Colonic mucosa (tissue), 4 donors: ENCODE measurements around the gene SAMSN1. TPM values are rescaled to one million over a fixed set of nuclear protein-coding genes. Genes with fewer than 3 reads are reported as not detected.

Experiments
- DNase-seq: peaks from one replicate; pipeline ENCODE4 v3.0.0-alpha.2; 2020
- H3K27ac ChIP-seq: fragments of 200-600 bp; one replicate; pipeline ENCODE4 v1.8.0; 2021
- H3K27me3 ChIP-seq: fragments of 200-600 bp; one replicate; pipeline ENCODE4 v1.8.0; 2021
- H3K36me3 ChIP-seq: fragments of 200-600 bp; one replicate; pipeline ENCODE4 v1.8.0; 2021
- H3K4me1 ChIP-seq: fragments of 200-600 bp; one replicate; pipeline ENCODE4 v1.8.0; 2021; ENCODE audit warnings: mild to moderate bottlenecking
- H3K4me3 ChIP-seq: fragments of 200-600 bp; one replicate; pipeline ENCODE4 v1.8.0; 2021
- H3K9ac ChIP-seq, 2 donors: one replicate each; pipeline ENCODE4 v1.7.0; 2013; ENCODE audit warnings: control low read depth in 2 of 2, low read depth in 2 of 2, low read length in 2 of 2
- H3K9me3 ChIP-seq: fragments of 200-600 bp; one replicate; pipeline ENCODE4 v1.8.0; 2021
- CTCF ChIP-seq: fragments of 200-600 bp; IDR thresholded peaks from one replicate; pipeline ENCODE4 v1.8.0; 2022; ENCODE audit warnings: antibody characterized with exemption, mild to moderate bottlenecking
- intact Hi-C: fragments of 100-400 bp; cut with DNase I; formaldehyde crosslinking; loops from one replicate; pipeline ENCODE4 v1.14.1; 2022
- total RNA-seq, 2 donors: library from RNA; stranded (reverse); fragmentation: NEBNext Ultra II Directional in 1 of 2; extraction: Animal tissue kit (Norgen Biotek cat#: 25700) in 1 of 2; gene quantifications; one replicate each; pipeline ENCODE4 v1.2.1, GENCODE V29; 2021
- donor health status: healthy.
- donor health status: DM: no; HTN: no; CAD: no.
- donor health status: DM: no; HTN: no; CAD: no.

Gene SAMSN1
- total RNA-seq, 2 donors from 2014 or later = 2.5 to 5.1 TPM

- intact Hi-C loops = no loop called here
- no peaks in the 10 kb centered on the region for H3K36me3 ChIP-seq
- no peak overlapping the region for H3K9ac ChIP-seq
- no peaks in the 10 kb centered on the region for H3K4me1 ChIP-seq
- peak overlapping the region; percentile 38 for H3K27ac ChIP-seq
- no peak overlapping the region for H3K4me3 ChIP-seq
- no peak for TF ChIP-seq CTCF
- DNase-seq = no peak
- no peaks in the 10 kb centered on the region for H3K9me3 ChIP-seq
- H3K27me3 ChIP-seq = no peaks in the 10 kb centered on the region
Measured at GRCh38 chr21:14454016-14455009, 91.8 kb downstream of the SAMSN1 start.

- no peaks in the 10 kb centered on the region for H3K36me3 ChIP-seq
- DNase-seq = no peak
- H3K27me3 ChIP-seq = no peaks in the 10 kb centered on the region
- H3K9ac ChIP-seq = no peak overlapping the region
- no peaks in the 10 kb centered on the region for H3K4me1 ChIP-seq
- no peak overlapping the region for H3K4me3 ChIP-seq
- H3K9me3 ChIP-seq = no peaks in the 10 kb centered on the region
- peak overlapping the region; percentile 38 for H3K27ac ChIP-seq
- TF ChIP-seq CTCF = no peak
- intact Hi-C loops = no loop called here
Measured at GRCh38 chr21:14453339-14454015, 92.6 kb downstream of the SAMSN1 start.

GRCh38 chr21:14452727-14453241 is 93.3 kb downstream of the SAMSN1 start:
- Histone ChIP-seq H3K9me3 (no peaks in the 10 kb centered on the region), H3K27ac (no peak overlapping the region), H3K27me3 (no peaks in the 10 kb centered on the region), H3K9ac (no peak overlapping the region), H3K36me3 (no peaks in the 10 kb centered on the region), H3K4me3 (no peak overlapping the region), H3K4me1 (no peaks in the 10 kb centered on the region)
- no peak for DNase-seq
- intact Hi-C loops = no loop called here
- TF ChIP-seq CTCF = no peak

- H3K4me3 ChIP-seq = no peak overlapping the region
- TF ChIP-seq CTCF = no peak
- H3K36me3 ChIP-seq = no peaks in the 10 kb centered on the region
- no peaks in the 10 kb centered on the region for H3K4me1 ChIP-seq
- intact Hi-C loops = no loop called here
- H3K27me3 ChIP-seq = no peaks in the 10 kb centered on the region
- H3K9ac ChIP-seq = no peak overlapping the region
- no peak for DNase-seq
- H3K27ac ChIP-seq = no peak overlapping the region
- H3K9me3 ChIP-seq = no peaks in the 10 kb centered on the region
Measured at GRCh38 chr21:14452031-14452726, 93.9 kb downstream of the SAMSN1 start.

GRCh38 chr21:14451546-14451945 is 94.6 kb downstream of the SAMSN1 start:
- no peak for TF ChIP-seq CTCF

More at GRCh38 chr21:14451546-14451945, 94.6 kb downstream of the SAMSN1 start:
- no peak overlapping the region for H3K9ac ChIP-seq
- no peaks in the 10 kb centered on the region for H3K9me3 ChIP-seq
- no peak overlapping the region for H3K27ac ChIP-seq
- H3K36me3 ChIP-seq = no peaks in the 10 kb centered on the region
- no peak for DNase-seq
- no peaks in the 10 kb centered on the region for H3K4me1 ChIP-seq
- intact Hi-C loops = no loop called here
- H3K27me3 ChIP-seq = no peaks in the 10 kb centered on the region
- no peak overlapping the region for H3K4me3 ChIP-seq
